IMR-90 (cell line): ENCODE data around the gene NFIA. TPM values are rescaled to one million over a fixed set of nuclear protein-coding genes. Genes with fewer than 3 reads are reported as not detected.
A peak's percentile ranks its signal among the peaks of the same experiment; 100 is the strongest.

Source experiments
- ATAC-seq: fragments of 200-7000 bp; cut with Tn5 transposase; 2 replicates; pipeline ENCODE4 v1.9.1; 2020; ENCODE audit warnings: low read depth, mild to moderate bottlenecking, moderate library complexity
- BruUV-seq: library from RNA; stranded (reverse); fragments of 400-500 nt; replicated peaks from 2 replicates; lab custom pipeline; 2021; lab: Mats Ljungman, UMichigan
- CTCF ChIA-PET: fragments of 300-600 bp; formaldehyde crosslinking; extraction: SDS; loops from one replicate; lab custom pipeline; 2021; ENCODE audit warnings: antibody characterized with exemption; lab: Yijun Ruan, JAX
- POLR2A ChIA-PET: fragments of 300-600 bp; sonication (Branson Sonifier 250); formaldehyde crosslinking; loops from one replicate; lab custom pipeline; 2022; ENCODE audit warnings: antibody characterized with exemption; ENCODE audit not compliant: unreplicated experiment; lab: Charles Lee
- DNase-seq: peaks from one replicate; pipeline ENCODE4 v3.0.0; 2013
- H2AFZ ChIP-seq: replicated peaks from 2 replicates; pipeline ENCODE3; 2013; ENCODE audit warnings: low read length, mild to moderate bottlenecking; ENCODE audit not compliant: poor library complexity
- H2AK5ac ChIP-seq: 2 replicates; pipeline ENCODE4 v1.6.1; 2013; ENCODE audit warnings: low read depth, low read length, inconsistent platforms
- H2AK9ac ChIP-seq: replicated peaks from 2 replicates; pipeline ENCODE3; 2013; ENCODE audit warnings: mild to moderate bottlenecking, low read depth, low read length, moderate library complexity; ENCODE audit not compliant: poor library complexity
- H2BK120ac ChIP-seq: 2 replicates; pipeline ENCODE4 v1.6.1; 2013; ENCODE audit warnings: low read depth, low read length, inconsistent platforms
- H2BK15ac ChIP-seq: 3 replicates; pipeline ENCODE4 v1.6.1; 2013; ENCODE audit warnings: low read depth, low read length, inconsistent platforms
- H2BK20ac ChIP-seq: 2 replicates; pipeline ENCODE4 v1.6.1; 2013; ENCODE audit warnings: low read depth, mild to moderate bottlenecking, inconsistent platforms, low read length, moderate library complexity
- H2BK5ac ChIP-seq: 2 replicates; pipeline ENCODE4 v1.6.1; 2013; ENCODE audit warnings: mild to moderate bottlenecking, low read depth, low read length, inconsistent platforms; ENCODE audit not compliant: poor library complexity, severe bottlenecking
- H3K14ac ChIP-seq: replicated peaks from 2 replicates; pipeline ENCODE4 v1.6.1; 2013; ENCODE audit warnings: low read depth, low read length, inconsistent platforms
- H3K18ac ChIP-seq: 2 replicates; pipeline ENCODE4 v1.6.1; 2013; ENCODE audit warnings: low read depth, low read length, control low read depth
- H3K23ac ChIP-seq: 2 replicates; pipeline ENCODE4 v1.6.1; 2013; ENCODE audit warnings: low read depth, low read length, inconsistent platforms
- H3K27ac ChIP-seq: 2 replicates; pipeline ENCODE4 v1.5.1; 2013; ENCODE audit warnings: mild to moderate bottlenecking, control low read depth, low read length; ENCODE audit not compliant: insufficient read depth
- H3K27me3 ChIP-seq: 2 replicates; pipeline ENCODE4 v1.6.1; 2013; ENCODE audit warnings: low read length; ENCODE audit not compliant: control insufficient read depth, insufficient read depth
- H3K36me3 ChIP-seq: 2 replicates; pipeline ENCODE4 v1.6.1; 2013; ENCODE audit warnings: low read length, mixed read lengths; ENCODE audit not compliant: control insufficient read depth, insufficient read depth
- H3K4ac ChIP-seq: 2 replicates; pipeline ENCODE4 v1.6.1; 2013; ENCODE audit warnings: low read depth, low read length, inconsistent platforms
- H3K4me1 ChIP-seq: 2 replicates; pipeline ENCODE4 v1.6.1; 2013; ENCODE audit warnings: low read length, mixed read lengths; ENCODE audit not compliant: control insufficient read depth, insufficient read depth
- H3K4me2 ChIP-seq: 2 replicates; pipeline ENCODE4 v1.6.1; 2013; ENCODE audit warnings: low read depth, mild to moderate bottlenecking, control low read depth, low read length, moderate library complexity
- H3K4me3 ChIP-seq: 2 replicates; pipeline ENCODE4 v1.5.1; 2013; ENCODE audit warnings: low read depth, mild to moderate bottlenecking, control low read depth, low read length, moderate library complexity; ENCODE audit not compliant: insufficient read depth
- H3K56ac ChIP-seq: 2 replicates; pipeline ENCODE4 v1.6.1; 2013; ENCODE audit warnings: low read length, inconsistent platforms; ENCODE audit not compliant: insufficient read depth; ENCODE audit errors: extremely low read depth
- H3K79me1 ChIP-seq, 2 experiments: 2 replicates each; pipeline ENCODE4 v1.6.1; 2013; ENCODE audit warnings: low read length in 2 of 2, inconsistent platforms in 1 of 2, low read depth in 1 of 2
- H3K9ac ChIP-seq: 2 replicates; pipeline ENCODE4 v1.6.1; 2013; ENCODE audit warnings: low read depth, low read length, control low read depth
- H3K9me1 ChIP-seq: 2 replicates; pipeline ENCODE4 v1.6.1; 2013; ENCODE audit warnings: low read length, inconsistent platforms; ENCODE audit not compliant: insufficient read depth
- H3K9me3 ChIP-seq: 2 replicates; pipeline ENCODE4 v1.6.1; 2013; ENCODE audit warnings: low read length; ENCODE audit not compliant: control insufficient read depth, insufficient read depth
- H4K20me1 ChIP-seq: 2 replicates; pipeline ENCODE4 v1.6.1; 2013; ENCODE audit warnings: low read length, inconsistent platforms; ENCODE audit not compliant: insufficient read depth
- H4K5ac ChIP-seq: 2 replicates; pipeline ENCODE4 v1.6.1; 2013; ENCODE audit warnings: mild to moderate bottlenecking, low read depth, low read length, control low read depth
- H4K8ac ChIP-seq, 2 experiments: 2 replicates each; pipeline ENCODE4 v1.6.1; 2013; ENCODE audit warnings: low read depth in 2 of 2, low read length in 2 of 2, control low read depth in 1 of 2, inconsistent platforms in 1 of 2
- H4K91ac ChIP-seq: 2 replicates; pipeline ENCODE4 v1.6.1; 2013; ENCODE audit warnings: low read depth, low read length, inconsistent platforms; ENCODE audit not compliant: insufficient read depth
- BHLHE40 ChIP-seq: fragments of 150-350 bp; IDR thresholded peaks from 2 replicates; pipeline ENCODE4 v1.6.1; 2016; ENCODE audit warnings: mild to moderate bottlenecking, low read depth, low read length
- MXI1 ChIP-seq: IDR thresholded peaks from 2 replicates; pipeline ENCODE4 v1.6.1; 2012; ENCODE audit warnings: low read depth, mild to moderate bottlenecking, low read length, moderate library complexity, borderline replicate concordance
- RFX5 ChIP-seq: IDR thresholded peaks from 2 replicates; pipeline ENCODE4 v1.8.0; 2012; ENCODE audit warnings: low read depth, mild to moderate bottlenecking, low read length, moderate library complexity
- SMC3 ChIP-seq: fragments of 150-350 bp; IDR thresholded peaks from 2 replicates; pipeline ENCODE4 v1.6.1; 2016; ENCODE audit warnings: low read depth, mild to moderate bottlenecking, antibody characterized with exemption, low read length, moderate library complexity
- dilution Hi-C: fragments of 300-500 bp; cut with HindIII; formaldehyde crosslinking; loops from one replicate; pipeline ENCODE4 v1.14.3; 2018; ENCODE audit warnings: low sequenced_read_pairs; ENCODE audit not compliant: unreplicated experiment
- in situ Hi-C: fragments of 300-500 bp; cut with MboI; formaldehyde crosslinking; loops from 3 replicates; pipeline ENCODE4 v1.14.3; 2019; ENCODE audit warnings: low sequenced_read_pairs, inconsistent platforms, mixed read lengths
- intact Hi-C: fragments of 100-400 bp; cut with micrococcal nuclease; formaldehyde crosslinking; loops from 2 replicates; pipeline ENCODE4 v1.10.0; 2022
- polyA plus RNA-seq, 3 experiments: library from polyadenylated mRNA; depleted of rRNA; stranded (reverse); fragments of >200 nt; gene quantifications; 2 replicates each; pipeline ENCODE4 v1.2.3, GENCODE V29; 2012; ENCODE audit warnings: low replicate concordance in 1 of 3
- total RNA-seq: library from RNA; depleted of rRNA; stranded (reverse); fragments of >200 nt; gene quantifications from 2 replicates; pipeline ENCODE4 v1.2.3, GENCODE V29; 2012
- TF ChIP-seq, protein P1 (sequence below): fragments of 150-350 bp; IDR thresholded peaks from 2 replicates; pipeline ENCODE4 v1.6.1; 2016; ENCODE audit warnings: low read depth, mild to moderate bottlenecking, low read length, moderate library complexity, borderline replicate concordance
- TF ChIP-seq, protein P2 (sequence below): conservative IDR thresholded peaks from 2 replicates; pipeline ENCODE4 v1.5.1; 2012; ENCODE audit warnings: mild to moderate bottlenecking, low read depth, low read length, improper control_type of control experiment

NFIA gene
- total and polyA plus RNA-seq, 2 of the 4 experiments (the other 2 are of a cell fraction) = 1.6 to 2.2 TPM

DNA sequence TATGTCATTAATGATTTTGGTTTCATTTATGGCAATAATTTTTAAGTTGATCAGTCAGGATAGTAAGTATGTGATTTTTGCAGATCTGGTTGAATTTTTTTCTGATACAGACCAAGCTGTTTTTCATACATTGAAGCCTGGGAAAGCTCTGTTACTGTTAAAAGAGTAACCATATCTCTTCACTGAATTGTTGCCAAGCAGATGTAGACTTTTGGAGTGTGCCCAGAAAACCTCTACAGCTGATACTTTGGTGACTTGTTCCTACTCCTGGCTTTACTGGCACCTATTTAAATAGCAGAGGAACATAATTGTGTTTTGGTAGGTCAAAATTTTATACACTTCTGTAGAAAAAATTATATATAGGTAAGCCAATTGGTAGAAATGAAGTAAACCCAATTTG, 49.4 kb downstream of the NFIA start:
- Histone ChIP-seq H2BK5ac (no peak overlapping the region), H3K27me3 (no peaks in the 10 kb centered on the region), H3K27ac (no peak overlapping the region), H3K56ac (no peak overlapping the region), H3K14ac (no peak overlapping the region), H3K4ac (no peak overlapping the region), H3K4me3 (no peak overlapping the region), H2AK9ac (no peak overlapping the region), H2AK5ac (no peak overlapping the region), H2BK120ac (no peak overlapping the region), H3K23ac (no peak overlapping the region), H3K9me1 (no peaks in the 10 kb centered on the region), H3K18ac (no peak overlapping the region), H2BK15ac (no peak overlapping the region), H2AFZ (no peak overlapping the region), H3K9me3 (no peaks in the 10 kb centered on the region), H3K9ac (no peak overlapping the region), H3K4me2 (no peak overlapping the region), H3K79me1 (no peaks in the 10 kb centered on the region), H2BK20ac (no peak overlapping the region), H4K91ac (no peak overlapping the region), H4K20me1 (no peaks in the 10 kb centered on the region), H3K36me3 (no peaks in the 10 kb centered on the region), H4K5ac (no peak overlapping the region), H4K8ac (no peak overlapping the region), H3K4me1 (no peaks in the 10 kb centered on the region; the same call in 1 of the 2 replicates)
- no TSS peak for BruUV-seq
- in situ Hi-C loops (no loop called here), intact Hi-C loops (no loop called here), dilution Hi-C loops (no loop called here)
- ATAC-seq (no peak), DNase-seq (peak; percentile 48)
- CTCF ChIA-PET = interaction anchor here (0.6 kb wide), 1 partner anchor 74 kb away, joined by 3 read pairs; no protein-coding TSS in a partner anchor
- POLR2A ChIA-PET = no interaction called here
- TF ChIP-seq BHLHE40 = no peak
- TF ChIP-seq MXI1 = no peak
- TF ChIP-seq SMC3 = no peak
- TF ChIP-seq, protein P1, sequence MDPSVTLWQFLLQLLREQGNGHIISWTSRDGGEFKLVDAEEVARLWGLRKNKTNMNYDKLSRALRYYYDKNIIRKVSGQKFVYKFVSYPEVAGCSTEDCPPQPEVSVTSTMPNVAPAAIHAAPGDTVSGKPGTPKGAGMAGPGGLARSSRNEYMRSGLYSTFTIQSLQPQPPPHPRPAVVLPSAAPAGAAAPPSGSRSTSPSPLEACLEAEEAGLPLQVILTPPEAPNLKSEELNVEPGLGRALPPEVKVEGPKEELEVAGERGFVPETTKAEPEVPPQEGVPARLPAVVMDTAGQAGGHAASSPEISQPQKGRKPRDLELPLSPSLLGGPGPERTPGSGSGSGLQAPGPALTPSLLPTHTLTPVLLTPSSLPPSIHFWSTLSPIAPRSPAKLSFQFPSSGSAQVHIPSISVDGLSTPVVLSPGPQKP = no peak
- TF ChIP-seq, protein P2, sequence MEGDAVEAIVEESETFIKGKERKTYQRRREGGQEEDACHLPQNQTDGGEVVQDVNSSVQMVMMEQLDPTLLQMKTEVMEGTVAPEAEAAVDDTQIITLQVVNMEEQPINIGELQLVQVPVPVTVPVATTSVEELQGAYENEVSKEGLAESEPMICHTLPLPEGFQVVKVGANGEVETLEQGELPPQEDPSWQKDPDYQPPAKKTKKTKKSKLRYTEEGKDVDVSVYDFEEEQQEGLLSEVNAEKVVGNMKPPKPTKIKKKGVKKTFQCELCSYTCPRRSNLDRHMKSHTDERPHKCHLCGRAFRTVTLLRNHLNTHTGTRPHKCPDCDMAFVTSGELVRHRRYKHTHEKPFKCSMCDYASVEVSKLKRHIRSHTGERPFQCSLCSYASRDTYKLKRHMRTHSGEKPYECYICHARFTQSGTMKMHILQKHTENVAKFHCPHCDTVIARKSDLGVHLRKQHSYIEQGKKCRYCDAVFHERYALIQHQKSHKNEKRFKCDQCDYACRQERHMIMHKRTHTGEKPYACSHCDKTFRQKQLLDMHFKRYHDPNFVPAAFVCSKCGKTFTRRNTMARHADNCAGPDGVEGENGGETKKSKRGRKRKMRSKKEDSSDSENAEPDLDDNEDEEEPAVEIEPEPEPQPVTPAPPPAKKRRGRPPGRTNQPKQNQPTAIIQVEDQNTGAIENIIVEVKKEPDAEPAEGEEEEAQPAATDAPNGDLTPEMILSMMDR = no peak
- no peak for TF ChIP-seq RFX5
